ENCODE results near the gene CFAP97D2. TPM values are rescaled to one million over a fixed set of nuclear protein-coding genes. Genes with fewer than 3 reads are reported as not detected.

The CFAP97D2 gene
- polyA plus RNA-seq, 1 donor (not counting 4 experiments of a cell fraction or from before 2014, with no cell fraction given), result not detected

- H3K4me3 ChIP-seq (ENCODE audit: control insufficient read depth in 2 of 3, extremely low read depth in 1 of 3, insufficient read depth in 2 of 3, low read depth in 1 of 3, low read length in 3 of 3), result no peak overlapping the region
- no peak overlapping the region for H3K9ac ChIP-seq (ENCODE audit: control insufficient read depth, extremely low read depth, insufficient read depth, low read length)
- dilution Hi-C loops (cut with MboI; ENCODE audit: extremely low pct_ligation_motif_present, low sequenced_read_pairs), result no loop called here
- H3K27ac ChIP-seq (ENCODE audit: control insufficient read depth, insufficient read depth, low read length), result no peak overlapping the region
- no peaks in the 10 kb centered on the region for H3K36me3 ChIP-seq (ENCODE audit: control insufficient read depth in 2 of 2, extremely low read depth in 1 of 2, insufficient read depth in 2 of 2, low read length in 2 of 2)
- peaks cover 3% of the 10 kb centered on the region for H3K4me1 ChIP-seq (ENCODE audit: control insufficient read depth, extremely low read depth, insufficient read depth, low read length)
- peaks cover 9% of the 10 kb centered on the region for H3K27me3 ChIP-seq (ENCODE audit: control insufficient read depth, extremely low read depth, insufficient read depth, low read length)
- DNase-seq (ENCODE audit: low read depth, low spot score), result no peak
- no peak overlapping the region for H2AFZ ChIP-seq (ENCODE audit: control insufficient read depth, low read length)
- H4K20me1 ChIP-seq (ENCODE audit: control insufficient read depth, extremely low read depth, insufficient read depth, low read length), result no peaks in the 10 kb centered on the region
- no peaks in the 10 kb centered on the region for H3K79me2 ChIP-seq (ENCODE audit: control insufficient read depth, insufficient read depth, low read length)
- no peaks in the 10 kb centered on the region for H3K9me1 ChIP-seq (ENCODE audit: control insufficient read depth, extremely low read depth, insufficient read depth, low read length)
- no peaks in the 10 kb centered on the region for H3K9me3 ChIP-seq (ENCODE audit: control insufficient read depth, low read depth, low read length)
- no peak overlapping the region for H3K4me2 ChIP-seq (ENCODE audit: control insufficient read depth, extremely low read depth, insufficient read depth, low read depth, low read length)
- FAIRE-seq, result no peak
- TF ChIP-seq CTCF (optimal IDR thresholded peaks at IDR 0.05 in 1 of 3, IDR thresholded peaks at IDR 0.05 in 1 of 3, conservative IDR thresholded peaks at IDR 0.05 in 1 of 3; ENCODE audit: extremely low read depth in 1 of 3, insufficient read depth in 2 of 3, low read length in 3 of 3), result no peak
- no peak for TF ChIP-seq EZH2 (IDR thresholded peaks at IDR 0.05; ENCODE audit: low read length)
These were observed 45.1 kb downstream of the CFAP97D2 start for GRCh38 chr13:114224201-114224600.

- Histone ChIP-seq H3K79me2 (ENCODE audit: control insufficient read depth, insufficient read depth, low read length) (no peaks in the 10 kb centered on the region), H3K27ac (ENCODE audit: control insufficient read depth, insufficient read depth, low read length) (no peak overlapping the region), H3K9me1 (ENCODE audit: control insufficient read depth, extremely low read depth, insufficient read depth, low read length) (no peaks in the 10 kb centered on the region), H3K9ac (ENCODE audit: control insufficient read depth, extremely low read depth, insufficient read depth, low read length) (no peak overlapping the region), H3K4me2 (ENCODE audit: control insufficient read depth, extremely low read depth, insufficient read depth, low read depth, low read length) (no peak overlapping the region), H3K9me3 (ENCODE audit: control insufficient read depth, low read depth, low read length) (no peaks in the 10 kb centered on the region), H3K36me3 (ENCODE audit: control insufficient read depth in 2 of 2, extremely low read depth in 1 of 2, insufficient read depth in 2 of 2, low read length in 2 of 2) (no peaks in the 10 kb centered on the region), H3K27me3 (ENCODE audit: control insufficient read depth, extremely low read depth, insufficient read depth, low read length) (peaks cover 14% of the 10 kb centered on the region), H2AFZ (ENCODE audit: control insufficient read depth, low read length) (no peak overlapping the region), H3K4me3 (ENCODE audit: control insufficient read depth in 2 of 3, extremely low read depth in 1 of 3, insufficient read depth in 2 of 3, low read depth in 1 of 3, low read length in 3 of 3) (no peak overlapping the region), H3K4me1 (ENCODE audit: control insufficient read depth, extremely low read depth, insufficient read depth, low read length) (peaks cover 3% of the 10 kb centered on the region), H4K20me1 (ENCODE audit: control insufficient read depth, extremely low read depth, insufficient read depth, low read length) (no peaks in the 10 kb centered on the region)
- TF ChIP-seq EZH2 (IDR thresholded peaks at IDR 0.05; ENCODE audit: low read length) (no peak), CTCF (optimal IDR thresholded peaks at IDR 0.05 in 1 of 3, IDR thresholded peaks at IDR 0.05 in 1 of 3, conservative IDR thresholded peaks at IDR 0.05 in 1 of 3; ENCODE audit: extremely low read depth in 1 of 3, insufficient read depth in 2 of 3, low read length in 3 of 3) (no peak)
- dilution Hi-C loops (cut with MboI; ENCODE audit: extremely low pct_ligation_motif_present, low sequenced_read_pairs), result no loop called here
- DNase-seq (ENCODE audit: low read depth, low spot score) (no peak), FAIRE-seq (no peak)
These were observed 46.6 kb downstream of the CFAP97D2 start for GRCh38 chr13:114225610-114226009.

Measured in keratinocyte (primary cell).